ENCODE measurements around the gene PPP1R12C.

DNA sequence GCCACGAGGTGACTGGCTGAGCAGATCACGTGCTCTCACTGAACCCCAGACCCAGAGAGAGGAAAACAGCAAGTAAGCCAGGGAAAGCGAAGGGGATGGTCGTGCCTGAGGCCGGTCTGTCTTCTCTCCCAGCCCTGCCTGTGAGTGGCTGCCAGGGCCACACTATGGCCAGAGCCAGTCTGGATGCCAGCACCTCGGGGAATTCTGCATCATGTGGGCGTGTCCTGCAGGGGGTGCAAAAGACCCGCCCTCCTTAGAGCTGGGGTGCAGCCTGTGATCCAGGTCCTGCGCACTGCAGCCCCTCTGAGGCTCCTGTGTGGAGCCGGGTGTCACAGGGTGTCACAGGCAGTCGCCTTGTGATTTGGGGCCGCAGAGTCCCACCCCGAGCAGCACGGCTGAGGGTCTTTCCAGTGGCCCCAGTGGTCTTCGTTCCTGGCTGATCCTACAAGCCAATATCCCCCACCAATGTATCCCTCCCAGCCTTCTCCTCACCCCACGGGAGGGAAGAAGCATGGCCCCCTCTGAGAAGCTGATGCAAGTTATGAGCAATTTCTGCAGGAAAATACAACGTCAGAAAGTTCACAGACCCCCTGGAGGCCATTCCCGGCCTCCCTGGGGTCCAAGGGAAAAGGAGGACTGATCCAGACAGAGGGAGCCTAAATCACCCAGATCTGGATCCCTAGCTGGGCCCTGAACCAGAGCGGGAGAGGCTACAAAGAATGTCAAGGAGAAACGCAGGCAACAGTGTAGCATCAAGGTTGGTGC is 7.7 kb downstream of the PPP1R12C start:
- TF ChIP-seq, protein P1, sequence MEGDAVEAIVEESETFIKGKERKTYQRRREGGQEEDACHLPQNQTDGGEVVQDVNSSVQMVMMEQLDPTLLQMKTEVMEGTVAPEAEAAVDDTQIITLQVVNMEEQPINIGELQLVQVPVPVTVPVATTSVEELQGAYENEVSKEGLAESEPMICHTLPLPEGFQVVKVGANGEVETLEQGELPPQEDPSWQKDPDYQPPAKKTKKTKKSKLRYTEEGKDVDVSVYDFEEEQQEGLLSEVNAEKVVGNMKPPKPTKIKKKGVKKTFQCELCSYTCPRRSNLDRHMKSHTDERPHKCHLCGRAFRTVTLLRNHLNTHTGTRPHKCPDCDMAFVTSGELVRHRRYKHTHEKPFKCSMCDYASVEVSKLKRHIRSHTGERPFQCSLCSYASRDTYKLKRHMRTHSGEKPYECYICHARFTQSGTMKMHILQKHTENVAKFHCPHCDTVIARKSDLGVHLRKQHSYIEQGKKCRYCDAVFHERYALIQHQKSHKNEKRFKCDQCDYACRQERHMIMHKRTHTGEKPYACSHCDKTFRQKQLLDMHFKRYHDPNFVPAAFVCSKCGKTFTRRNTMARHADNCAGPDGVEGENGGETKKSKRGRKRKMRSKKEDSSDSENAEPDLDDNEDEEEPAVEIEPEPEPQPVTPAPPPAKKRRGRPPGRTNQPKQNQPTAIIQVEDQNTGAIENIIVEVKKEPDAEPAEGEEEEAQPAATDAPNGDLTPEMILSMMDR (IDR thresholded peaks at IDR 0.05) = no peak
- no peak for TF ChIP-seq POLR2A (IDR thresholded peaks at IDR 0.05)

Measured in Peyer's patch (tissue), 4 donors.